A549 (cell line): ENCODE results near the gene SORT1. TPM values are rescaled to one million over a fixed set of nuclear protein-coding genes. Genes with fewer than 3 reads are reported as not detected.

Experiments used
- ATAC-seq, 2 experiments: fragments of 200-7000 bp in 1 of 2; fragments of >200 bp in 1 of 2; cut with Nextera tagmentation in 1 of 2; cut with Tn5 transposase in 1 of 2; 3 replicates each; pipeline versions ENCODE4 v1.8.0 to v1.9.1; 2018 to 2020; ENCODE audit warnings: mild to moderate bottlenecking in 1 of 2, moderate library complexity in 1 of 2
- CTCF ChIA-PET: fragments of 300-600 bp; sonication (Branson Sonifier 250); formaldehyde crosslinking; extraction: SDS; loops from one replicate; lab custom pipeline; 2021; ENCODE audit warnings: antibody characterized with exemption, inconsistent platforms; lab: Yijun Ruan, JAX
- POLR2A ChIA-PET: fragments of 350-600 bp; formaldehyde crosslinking; extraction: SDS; loops from one replicate; lab custom pipeline; 2021; ENCODE audit warnings: antibody characterized with exemption, inconsistent platforms; lab: Yijun Ruan, JAX
- DNase-seq, 2 experiments: peaks; one replicate each; pipeline versions ENCODE4 v3.0.0 to v3.0.0-alpha.2; 2011 to 2016; ENCODE audit warnings: low read depth in 1 of 2, low spot score in 1 of 2
- FAIRE-seq: peaks from 2 replicates; lab custom pipeline; 2011; peaks lifted over from hg19 to GRCh38; lab: Jason Lieb, UNC
- H3K27ac ChIP-seq, 2 experiments: fragments of >200 bp; sonication (Bioruptor Twin); formaldehyde crosslinking; 3 replicates each; pipeline ENCODE4 v1.5.1; 2016 to 2017
- H3K4me1 ChIP-seq: fragments of >200 bp; sonication (Bioruptor Twin); formaldehyde crosslinking; 3 replicates; pipeline ENCODE4 v1.6.1; 2016
- H3K4me2 ChIP-seq: fragments of >200 bp; sonication (Bioruptor Twin); formaldehyde crosslinking; 3 replicates; pipeline ENCODE4 v1.6.1; 2016
- H3K4me3 ChIP-seq: fragments of >200 bp; sonication (Bioruptor Twin); formaldehyde crosslinking; 3 replicates; pipeline ENCODE4 v1.5.1; 2016
- H3K9me3 ChIP-seq: fragments of >200 bp; sonication (Bioruptor Twin); formaldehyde crosslinking; 3 replicates; pipeline ENCODE4 v1.6.1; 2016
- CBX2 ChIP-seq: fragments of 200-600 bp; sonication (generic); IDR thresholded peaks from 2 replicates; pipeline ENCODE4 v1.6.1; 2016; ENCODE audit warnings: low read depth, mild to moderate bottlenecking, borderline replicate concordance
- EHMT2 ChIP-seq: fragments of 200-600 bp; sonication (generic); IDR thresholded peaks from 2 replicates; pipeline ENCODE4 v1.6.1; 2016; ENCODE audit warnings: antibody characterized with exemption, low read depth, mild to moderate bottlenecking, moderate library complexity
- EP300 ChIP-seq, 2 experiments: fragments of >200 bp; sonication (Bioruptor Twin); formaldehyde crosslinking; IDR thresholded peaks; 2 replicates in 1 of 2; 3 replicates in 1 of 2; pipeline ENCODE4 v1.6.1; 2016 to 2017
- ESRRA ChIP-seq: fragments of 150-350 bp; IDR thresholded peaks from 2 replicates; pipeline ENCODE4 v1.6.1; 2014; ENCODE audit warnings: mild to moderate bottlenecking, low read length, borderline replicate concordance
- FOSB ChIP-seq: fragments of 250-450 bp; sonication (Bioruptor Pico); IDR thresholded peaks from 2 replicates; pipeline ENCODE4 v1.5.0; 2020; ENCODE audit warnings: mild to moderate bottlenecking, moderate library complexity
- GATA3 ChIP-seq: IDR thresholded peaks from 2 replicates; pipeline ENCODE4 v1.6.1; 2012; ENCODE audit warnings: borderline replicate concordance
- HDAC2 ChIP-seq: fragments of 200-600 bp; sonication (generic); IDR thresholded peaks from 2 replicates; pipeline ENCODE4 v1.6.1; 2016
- HEYL ChIP-seq: fragments of 250-450 bp; sonication (Bioruptor Pico); IDR thresholded peaks from 2 replicates; pipeline ENCODE4 v1.8.0; 2021; ENCODE audit warnings: mild to moderate bottlenecking, moderate library complexity
- HOXB5 ChIP-seq: fragments of 250-450 bp; sonication (Bioruptor Pico); IDR thresholded peaks from 2 replicates; pipeline ENCODE4 v1.5.0; 2020; ENCODE audit warnings: mild to moderate bottlenecking, moderate library complexity
- KDM1A ChIP-seq: fragments of 200-600 bp; sonication (generic); IDR thresholded peaks from 2 replicates; pipeline ENCODE4 v1.6.1; 2016; ENCODE audit warnings: low read depth, mild to moderate bottlenecking
- KDM5A ChIP-seq: fragments of 200-600 bp; sonication (generic); IDR thresholded peaks from 2 replicates; pipeline ENCODE4 v1.6.1; 2016; ENCODE audit warnings: antibody characterized with exemption, mild to moderate bottlenecking
- MAFK ChIP-seq: fragments of 450-650 bp; IDR thresholded peaks from 2 replicates; pipeline ENCODE4 v1.6.1; 2014; ENCODE audit not compliant: partially characterized antibody
- MYC ChIP-seq: IDR thresholded peaks from 2 replicates; pipeline ENCODE4 v1.6.1; 2012; ENCODE audit warnings: mild to moderate bottlenecking, inconsistent platforms, low read length, improper control_type of control experiment, borderline replicate concordance
- NFE2L2 ChIP-seq: fragments of 150-350 bp; conservative IDR thresholded peaks from 2 replicates; pipeline ENCODE4 v1.6.1; 2014; ENCODE audit warnings: low read length
- NR3C1 ChIP-seq: fragments of >200 bp; sonication (Bioruptor Twin); formaldehyde crosslinking; IDR thresholded peaks from 3 replicates; pipeline ENCODE4 v1.6.1; 2017
- RAD21 ChIP-seq, 2 experiments: fragments of >200 bp in 1 of 2; sonication (Bioruptor Twin) in 1 of 2; formaldehyde crosslinking in 1 of 2; IDR thresholded peaks in 1 of 2; conservative IDR thresholded peaks in 1 of 2; 2 replicates in 1 of 2; 3 replicates in 1 of 2; pipeline ENCODE4 v1.6.1; 2012 to 2018; ENCODE audit warnings: inconsistent platforms in 1 of 2
- RCOR1 ChIP-seq: fragments of 150-350 bp; IDR thresholded peaks from 2 replicates; pipeline ENCODE4 v1.6.1; 2014; ENCODE audit warnings: antibody characterized with exemption, low read length, low read depth
- SMC3 ChIP-seq: fragments of >200 bp; sonication (Bioruptor Twin); formaldehyde crosslinking; IDR thresholded peaks from 3 replicates; pipeline ENCODE4 v1.6.1; 2018; ENCODE audit warnings: inconsistent platforms
- SREBF2 ChIP-seq: fragments of 450-650 bp; IDR thresholded peaks from 2 replicates; pipeline ENCODE4 v1.6.1; 2014; ENCODE audit warnings: mild to moderate bottlenecking, moderate library complexity
- ZSCAN20 ChIP-seq: fragments of 250-450 bp; sonication (Bioruptor Pico); IDR thresholded peaks from 2 replicates; pipeline ENCODE4 v1.8.0; 2022; ENCODE audit warnings: mild to moderate bottlenecking, moderate library complexity
- WGBS: methylation state at CpG from one replicate; pipeline ENCODE4 v1.1.6; 2017; ENCODE audit errors: missing lambda C conversion rate; 5-methylcytosine and 5-hydroxymethylcytosine counted together
- polyA plus RNA-seq, 4 experiments: library from polyadenylated mRNA; depleted of rRNA in 3 of 4; stranded (reverse); fragments of >200 nt; fragmentation: RNase III in 1 of 4; extraction: RNeasy Plus Mini Kit Qiagen cat#74134 plus additional on column Dnase treatment in 1 of 4; gene quantifications; 2 replicates in 3 of 4; 3 replicates in 1 of 4; pipeline ENCODE4 v1.2.3, GENCODE V29; 2011 to 2017
- TF ChIP-seq, protein P1 (sequence below): IDR thresholded peaks from 2 replicates; pipeline ENCODE4 v1.6.1; 2012
- TF ChIP-seq, protein P2 (sequence below): IDR thresholded peaks from 2 replicates; pipeline ENCODE4 v1.6.1; 2012; ENCODE audit warnings: low read depth, borderline replicate concordance
- TF ChIP-seq, protein P3 (sequence below): fragments of >200 bp; sonication (Bioruptor Twin); formaldehyde crosslinking; IDR thresholded peaks from 3 replicates; pipeline ENCODE4 v1.5.1; 2016
- TF ChIP-seq, protein P4 (sequence below): fragments of 250-450 bp; sonication (Bioruptor Pico); IDR thresholded peaks from 2 replicates; pipeline ENCODE4 v1.5.0; 2020; ENCODE audit warnings: low read depth, mild to moderate bottlenecking, moderate library complexity
- TF ChIP-seq, protein P5 (sequence below): fragments of 150-350 bp; IDR thresholded peaks from 2 replicates; pipeline ENCODE4 v1.6.1; 2014; ENCODE audit warnings: low read depth, mild to moderate bottlenecking, low read length
- TF ChIP-seq, protein P6 (sequence below): IDR thresholded peaks from 2 replicates; pipeline ENCODE4 v1.6.1; 2012

SORT1 gene
- polyA plus RNA-seq, 2 of the 4 experiments (the other 2 are of a cell fraction), result 6.0 to 14.7 TPM

DNA sequence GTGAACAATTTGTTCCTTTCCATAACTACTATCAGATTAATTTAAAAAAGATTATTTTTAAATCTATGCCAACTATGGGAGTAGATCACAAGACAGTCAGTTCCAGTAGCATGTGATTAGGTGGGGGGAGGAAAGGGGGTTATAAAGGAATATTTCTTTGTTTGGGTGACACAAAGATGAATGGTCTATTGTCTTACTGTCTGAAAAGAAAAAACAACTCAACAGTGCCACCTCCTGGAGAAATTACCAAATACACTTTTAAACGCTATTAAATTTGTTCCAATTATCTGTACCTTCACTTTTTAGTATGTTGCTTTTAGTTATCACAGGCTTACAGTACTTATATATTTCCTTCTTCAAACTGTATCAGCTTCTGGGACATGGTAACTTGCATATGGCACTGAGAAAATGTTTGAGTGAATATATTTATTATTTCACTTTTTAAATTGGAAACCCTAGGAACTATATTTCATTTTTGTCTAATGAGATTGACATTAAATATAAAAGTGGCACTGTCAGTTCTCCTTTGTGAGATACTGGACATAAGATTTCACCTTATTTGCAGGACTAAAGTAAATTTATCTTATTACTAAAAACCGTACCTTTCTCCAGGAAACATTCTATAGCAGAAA lies 1.7 kb upstream of the SORT1 start:
- H3K9me3 ChIP-seq, result no peaks in the 10 kb centered on the region
- no peak for FAIRE-seq
- ATAC-seq, result peak in 1 of 2 experiments; percentile 31; a peak in 3 of 6 replicates
- TF ChIP-seq MYC, result no peak
- peak; percentile 93 for TF ChIP-seq HOXB5 (CRISPR knock-in tag)
- TF ChIP-seq EHMT2, result no peak
- no peak for TF ChIP-seq HDAC2
- TF ChIP-seq, protein P1, sequence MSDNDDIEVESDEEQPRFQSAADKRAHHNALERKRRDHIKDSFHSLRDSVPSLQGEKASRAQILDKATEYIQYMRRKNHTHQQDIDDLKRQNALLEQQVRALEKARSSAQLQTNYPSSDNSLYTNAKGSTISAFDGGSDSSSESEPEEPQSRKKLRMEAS, result no peak
- TF ChIP-seq RAD21 (conservative IDR thresholded peaks at IDR 0.05 in 1 of 2, IDR thresholded peaks at IDR 0.05 in 1 of 2), result peak; percentile 73 to 79
- TF ChIP-seq GATA3, result no peak
- TF ChIP-seq, protein P2, sequence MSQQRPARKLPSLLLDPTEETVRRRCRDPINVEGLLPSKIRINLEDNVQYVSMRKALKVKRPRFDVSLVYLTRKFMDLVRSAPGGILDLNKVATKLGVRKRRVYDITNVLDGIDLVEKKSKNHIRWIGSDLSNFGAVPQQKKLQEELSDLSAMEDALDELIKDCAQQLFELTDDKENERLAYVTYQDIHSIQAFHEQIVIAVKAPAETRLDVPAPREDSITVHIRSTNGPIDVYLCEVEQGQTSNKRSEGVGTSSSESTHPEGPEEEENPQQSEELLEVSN, result no peak
- no peak for TF ChIP-seq ESRRA
- TF ChIP-seq, protein P3, sequence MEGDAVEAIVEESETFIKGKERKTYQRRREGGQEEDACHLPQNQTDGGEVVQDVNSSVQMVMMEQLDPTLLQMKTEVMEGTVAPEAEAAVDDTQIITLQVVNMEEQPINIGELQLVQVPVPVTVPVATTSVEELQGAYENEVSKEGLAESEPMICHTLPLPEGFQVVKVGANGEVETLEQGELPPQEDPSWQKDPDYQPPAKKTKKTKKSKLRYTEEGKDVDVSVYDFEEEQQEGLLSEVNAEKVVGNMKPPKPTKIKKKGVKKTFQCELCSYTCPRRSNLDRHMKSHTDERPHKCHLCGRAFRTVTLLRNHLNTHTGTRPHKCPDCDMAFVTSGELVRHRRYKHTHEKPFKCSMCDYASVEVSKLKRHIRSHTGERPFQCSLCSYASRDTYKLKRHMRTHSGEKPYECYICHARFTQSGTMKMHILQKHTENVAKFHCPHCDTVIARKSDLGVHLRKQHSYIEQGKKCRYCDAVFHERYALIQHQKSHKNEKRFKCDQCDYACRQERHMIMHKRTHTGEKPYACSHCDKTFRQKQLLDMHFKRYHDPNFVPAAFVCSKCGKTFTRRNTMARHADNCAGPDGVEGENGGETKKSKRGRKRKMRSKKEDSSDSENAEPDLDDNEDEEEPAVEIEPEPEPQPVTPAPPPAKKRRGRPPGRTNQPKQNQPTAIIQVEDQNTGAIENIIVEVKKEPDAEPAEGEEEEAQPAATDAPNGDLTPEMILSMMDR, result peak; percentile 74
- no peak for TF ChIP-seq MAFK
- no peak for TF ChIP-seq RCOR1
- TF ChIP-seq KDM5A, result no peak
- no peak for TF ChIP-seq EP300 (IDR thresholded peaks at IDR 0.05)
- no peak for TF ChIP-seq FOSB
- TF ChIP-seq, protein P4, sequence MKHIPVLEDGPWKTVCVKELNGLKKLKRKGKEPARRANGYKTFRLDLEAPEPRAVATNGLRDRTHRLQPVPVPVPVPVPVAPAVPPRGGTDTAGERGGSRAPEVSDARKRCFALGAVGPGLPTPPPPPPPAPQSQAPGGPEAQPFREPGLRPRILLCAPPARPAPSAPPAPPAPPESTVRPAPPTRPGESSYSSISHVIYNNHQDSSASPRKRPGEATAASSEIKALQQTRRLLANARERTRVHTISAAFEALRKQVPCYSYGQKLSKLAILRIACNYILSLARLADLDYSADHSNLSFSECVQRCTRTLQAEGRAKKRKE (CRISPR knock-in tag), result no peak
- TF ChIP-seq, protein P5, sequence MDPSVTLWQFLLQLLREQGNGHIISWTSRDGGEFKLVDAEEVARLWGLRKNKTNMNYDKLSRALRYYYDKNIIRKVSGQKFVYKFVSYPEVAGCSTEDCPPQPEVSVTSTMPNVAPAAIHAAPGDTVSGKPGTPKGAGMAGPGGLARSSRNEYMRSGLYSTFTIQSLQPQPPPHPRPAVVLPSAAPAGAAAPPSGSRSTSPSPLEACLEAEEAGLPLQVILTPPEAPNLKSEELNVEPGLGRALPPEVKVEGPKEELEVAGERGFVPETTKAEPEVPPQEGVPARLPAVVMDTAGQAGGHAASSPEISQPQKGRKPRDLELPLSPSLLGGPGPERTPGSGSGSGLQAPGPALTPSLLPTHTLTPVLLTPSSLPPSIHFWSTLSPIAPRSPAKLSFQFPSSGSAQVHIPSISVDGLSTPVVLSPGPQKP, result no peak
- no peak for TF ChIP-seq NFE2L2
- no peak for TF ChIP-seq CBX2
- peak; percentile 76 for TF ChIP-seq SMC3
- TF ChIP-seq HEYL (CRISPR knock-in tag), result no peak
- no peak for TF ChIP-seq ZSCAN20
- TF ChIP-seq NR3C1, result no peak
- TF ChIP-seq KDM1A, result no peak
- TF ChIP-seq, protein P6, sequence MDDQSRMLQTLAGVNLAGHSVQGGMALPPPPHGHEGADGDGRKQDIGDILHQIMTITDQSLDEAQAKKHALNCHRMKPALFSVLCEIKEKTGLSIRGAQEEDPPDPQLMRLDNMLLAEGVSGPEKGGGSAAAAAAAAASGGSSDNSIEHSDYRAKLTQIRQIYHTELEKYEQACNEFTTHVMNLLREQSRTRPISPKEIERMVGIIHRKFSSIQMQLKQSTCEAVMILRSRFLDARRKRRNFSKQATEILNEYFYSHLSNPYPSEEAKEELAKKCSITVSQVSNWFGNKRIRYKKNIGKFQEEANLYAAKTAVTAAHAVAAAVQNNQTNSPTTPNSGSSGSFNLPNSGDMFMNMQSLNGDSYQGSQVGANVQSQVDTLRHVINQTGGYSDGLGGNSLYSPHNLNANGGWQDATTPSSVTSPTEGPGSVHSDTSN, result no peak
- TF ChIP-seq SREBF2, result no peak
- TF ChIP-seq, all 56 proteins: peak for 4
- Histone ChIP-seq H3K4me3 (no peak overlapping the region), H3K4me1 (peaks cover 21% of the 10 kb centered on the region), H3K27ac (no peak overlapping the region), H3K4me2 (peak overlapping the region; percentile 92; the same call in 2 of the 3 replicates)
- WGBS, result 20% methylated on average over 2 of the region's 2 CpGs
- ChIA-PET POLR2A (interaction anchor here (1.8 kb wide), 1 partner anchor 116 kb away, joined by 8 read pairs; the partner anchor contains the start of gene PSRC1), CTCF (interaction anchor here (0.5 to 14.1 kb wide), 38 partner anchors 10 to 300 kb away, joined by 3 to 107 read pairs (median 4); partner anchors contain the start of gene PSRC1)
- DNase-seq, result peak; percentile 16 to 51
